GM21717 (cell line): ENCODE data around the gene PMM1.

Experiments
- ATAC-seq: cut with Tn5 transposase; IDR thresholded peaks from one replicate; pipeline ENCODE4 v1.9.1; 2021; ENCODE audit warnings: mild to moderate bottlenecking, moderate library complexity; ENCODE audit not compliant: unreplicated experiment

PMM1 gene

DNA sequence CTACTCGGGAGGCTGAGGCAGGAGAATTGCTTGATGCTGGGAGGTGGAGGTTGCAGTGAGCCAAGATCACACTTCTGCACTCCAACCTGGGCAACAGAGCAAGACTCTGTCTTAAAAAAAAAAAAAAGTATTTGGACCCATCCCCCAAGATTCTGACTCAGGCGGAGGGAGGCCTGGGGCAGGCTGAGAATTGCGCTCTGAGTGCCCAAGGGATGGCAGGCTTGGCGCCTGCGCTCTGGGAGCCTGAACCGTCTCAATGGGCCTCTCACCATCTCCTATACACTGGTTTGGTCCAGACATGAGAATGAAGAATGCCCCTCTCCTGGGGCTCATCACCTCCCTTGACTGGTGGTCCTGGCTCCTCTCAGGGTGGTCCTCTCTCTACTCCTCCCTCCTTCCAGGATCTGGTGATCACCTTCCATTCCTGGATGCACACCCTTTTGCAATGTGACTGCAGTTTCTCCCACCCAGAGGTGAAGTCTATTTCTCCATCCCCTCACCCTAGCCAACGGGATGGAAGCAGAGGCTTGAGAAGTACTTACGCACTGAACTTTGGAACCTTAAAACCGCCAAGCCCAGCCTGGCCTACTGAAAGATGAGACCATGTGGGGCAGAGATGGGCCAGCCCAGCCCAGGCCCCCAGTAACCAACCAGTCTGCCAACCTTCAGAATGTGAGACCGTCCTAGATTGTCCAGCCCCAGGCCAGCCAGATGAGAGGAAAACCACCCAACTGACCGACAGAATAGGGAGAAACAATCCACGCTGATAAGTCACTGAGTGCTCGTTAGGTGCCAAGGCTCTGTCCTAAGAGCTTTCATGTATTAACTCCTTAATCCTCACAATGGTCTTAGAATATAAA is 50.3 kb downstream of the PMM1 start:
- ATAC-seq: no peak

- ATAC-seq: no peak
Observed at GRCh38 chr22:41538583-41538982, 51.1 kb downstream of the PMM1 start.

DNA sequence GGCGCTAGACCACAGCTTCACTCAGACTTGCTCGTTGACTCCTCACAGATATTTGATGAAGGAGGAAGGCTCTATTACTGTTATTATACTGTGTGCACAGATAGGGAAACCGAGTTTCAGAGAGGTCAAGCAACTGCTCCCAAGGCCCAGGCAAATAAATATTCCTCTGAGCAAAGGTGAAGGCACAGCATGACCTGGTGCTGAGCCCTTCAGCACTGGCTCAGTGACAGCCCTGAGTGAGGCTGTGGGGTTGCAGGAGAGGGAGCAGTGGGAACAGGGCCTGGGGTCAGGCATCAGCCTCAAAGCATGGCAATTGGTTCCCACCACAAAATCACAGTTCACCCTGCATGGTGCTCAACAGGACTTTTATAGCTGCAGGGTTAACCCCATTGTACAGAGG is 52.4 kb downstream of the PMM1 start:
- ATAC-seq: no peak

DNA sequence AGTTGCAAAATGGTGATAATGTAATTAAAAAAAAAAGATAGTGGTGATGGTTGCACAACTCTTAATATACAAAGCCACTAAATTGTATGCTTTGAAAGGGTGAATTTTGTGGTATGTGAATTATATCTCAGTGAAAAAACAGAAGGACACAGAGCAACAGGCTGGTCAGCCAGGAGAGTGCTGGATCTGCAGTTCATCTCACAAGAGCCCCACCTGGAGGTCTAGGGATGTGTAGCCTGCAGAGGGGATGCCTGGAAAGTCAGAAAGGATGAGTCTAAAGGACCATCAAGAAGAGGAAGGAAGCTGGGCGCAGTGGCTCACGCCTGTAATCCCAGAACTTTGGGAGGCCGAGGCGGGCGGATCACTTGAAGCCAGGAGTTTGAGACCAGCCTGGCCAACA is 54.4 kb downstream of the PMM1 start:
- no peak for ATAC-seq

GRCh38 chr22:41534219-41534618 is 55.4 kb downstream of the PMM1 start:
- no peak for ATAC-seq

DNA sequence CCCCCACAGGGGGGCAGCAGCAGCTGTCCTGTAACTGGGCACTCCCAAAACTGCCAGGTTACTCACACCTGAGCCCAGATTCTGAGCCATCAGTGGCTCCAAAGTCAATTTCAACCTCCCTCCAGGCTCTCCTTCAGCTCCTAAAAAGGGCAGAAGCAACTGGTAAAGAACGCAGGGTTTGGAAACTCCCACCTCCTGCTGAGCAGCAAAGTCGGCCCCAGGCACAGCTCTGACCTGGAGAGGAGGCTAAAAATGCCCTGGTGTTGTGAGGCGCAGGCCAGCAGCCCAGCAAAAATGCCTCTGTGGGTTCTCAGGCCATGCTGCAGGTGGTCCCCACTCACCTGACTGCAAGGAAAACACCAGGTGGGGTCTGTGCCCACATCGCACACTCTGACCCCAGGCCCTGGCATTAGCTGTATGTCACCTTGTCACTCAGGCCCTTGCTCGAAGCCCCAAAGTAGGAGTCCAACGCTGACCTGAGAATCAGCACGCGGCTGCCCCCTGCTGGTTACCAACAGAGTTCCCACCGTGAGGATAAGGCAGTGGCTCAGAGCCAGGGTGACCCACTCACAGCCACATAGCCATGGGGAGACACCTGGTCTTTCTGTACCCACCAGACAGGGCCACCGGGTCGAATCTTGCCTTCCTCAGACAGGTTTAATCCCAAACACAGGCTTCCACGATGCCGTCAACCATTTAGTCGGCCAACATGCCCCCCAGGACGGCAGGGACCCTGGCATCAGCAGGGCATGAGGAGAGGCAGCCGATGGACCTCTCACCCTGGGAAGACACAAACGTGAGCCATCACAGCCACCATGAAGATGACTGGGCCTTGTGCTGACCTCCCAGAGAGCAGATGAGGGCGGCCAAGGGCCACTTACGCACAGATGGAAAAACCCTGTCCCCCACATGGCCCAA is 56.5 kb downstream of the PMM1 start:
- ATAC-seq: no peak

DNA sequence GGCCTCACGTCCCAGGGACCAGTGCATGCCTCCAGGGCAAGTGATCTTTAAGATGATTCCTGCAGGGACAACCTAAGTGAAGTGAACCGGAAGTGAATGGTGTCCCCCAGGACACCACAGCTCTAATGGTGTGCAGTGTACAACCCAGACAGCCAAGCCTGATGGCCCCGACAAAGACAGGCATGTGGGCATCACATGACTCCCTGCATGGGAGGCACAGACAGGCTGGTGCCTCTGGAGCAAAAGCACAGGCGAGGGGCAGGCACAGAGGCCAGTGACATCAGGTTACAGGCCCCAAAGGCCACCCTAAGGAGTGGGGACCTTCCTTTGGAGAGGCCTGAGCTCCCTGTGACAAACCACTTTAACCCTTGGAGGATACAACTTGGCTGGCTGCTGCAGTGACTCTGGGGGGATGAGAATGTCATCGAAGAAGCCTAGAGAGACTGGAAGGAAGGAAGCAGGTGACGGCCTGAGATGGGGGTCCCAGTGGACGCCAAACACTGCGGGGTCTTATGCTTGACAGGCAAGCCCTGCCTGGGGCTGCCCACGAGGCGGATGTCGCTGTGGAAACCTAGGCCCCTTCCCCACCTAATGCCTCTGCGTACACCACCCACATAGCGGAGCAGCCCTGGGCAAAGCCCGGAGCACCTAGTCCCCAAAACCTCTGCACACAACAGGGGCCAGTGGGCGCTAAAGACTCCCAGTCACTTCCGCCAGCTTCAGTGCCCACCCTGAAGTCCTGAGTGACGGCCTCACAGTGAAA is 57.7 kb downstream of the PMM1 start:
- ATAC-seq: no peak

GRCh38 chr22:41530890-41531714 is 58.5 kb downstream of the PMM1 start:
- no peak for ATAC-seq

- no peak for ATAC-seq
Observed at GRCh38 chr22:41528938-41529561, 60.6 kb downstream of the PMM1 start.

GRCh38 chr22:41528132-41528766 is 61.4 kb downstream of the PMM1 start:
- no peak for ATAC-seq
